Hypothalamus (tissue), 51 donors: ENCODE measurements around the gene NFATC3.
A peak's percentile ranks its signal among the peaks of the same experiment; 100 is the strongest.
"Not testable (repeated sequence)": the region's sequence is repeated elsewhere in the genome, so short reads cannot be mapped to it uniquely, and the experiment has no call there.

Experiments used
- DNase-seq, 51 donors: peaks; one replicate each; lab custom pipeline; 2025; lab: John Stamatoyannopoulos, UW

The NFATC3 gene

GRCh38 chr16:68088130-68088972 is 3.2 kb downstream of the NFATC3 start:
- DNase-seq = no peak

DNA sequence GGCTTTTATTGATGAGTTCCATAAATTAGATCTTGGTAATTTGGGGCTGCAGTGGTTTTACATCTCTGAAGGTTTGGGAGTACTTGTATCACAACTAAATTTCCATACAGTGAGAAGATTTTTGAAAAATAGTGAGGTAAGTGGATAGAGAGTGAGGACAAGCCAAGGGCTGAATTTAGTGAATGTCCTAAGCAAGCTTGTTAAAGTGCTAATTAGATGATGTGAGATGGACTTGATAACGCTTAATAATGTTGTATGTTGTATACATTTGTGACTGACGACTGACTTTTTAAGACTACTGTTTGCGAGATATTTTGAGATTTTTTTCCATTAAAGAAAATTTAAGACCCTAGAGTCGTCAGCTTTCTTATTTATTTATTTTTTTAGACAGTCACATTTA is 3.9 kb downstream of the NFATC3 start:
- DNase-seq = no peak

DNA sequence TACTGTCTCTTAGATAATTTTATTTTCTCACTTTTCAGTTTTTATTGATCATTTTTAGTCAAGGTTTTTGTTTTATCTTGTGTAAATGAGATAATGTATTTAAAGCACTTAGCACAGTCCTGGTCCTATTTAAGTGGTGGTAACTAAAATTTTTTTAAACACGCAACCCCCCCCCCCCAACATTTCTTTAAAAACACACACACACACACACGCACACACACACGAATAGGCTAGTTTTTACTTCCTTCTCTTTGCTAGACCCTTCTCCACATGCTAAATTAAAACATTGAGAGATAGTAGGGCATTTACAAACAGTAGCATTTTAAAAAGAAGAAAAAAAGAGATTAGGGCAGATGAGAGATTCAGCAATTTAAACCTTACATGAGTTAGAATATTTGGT is 5.0 kb downstream of the NFATC3 start:
- no peak for DNase-seq

DNA sequence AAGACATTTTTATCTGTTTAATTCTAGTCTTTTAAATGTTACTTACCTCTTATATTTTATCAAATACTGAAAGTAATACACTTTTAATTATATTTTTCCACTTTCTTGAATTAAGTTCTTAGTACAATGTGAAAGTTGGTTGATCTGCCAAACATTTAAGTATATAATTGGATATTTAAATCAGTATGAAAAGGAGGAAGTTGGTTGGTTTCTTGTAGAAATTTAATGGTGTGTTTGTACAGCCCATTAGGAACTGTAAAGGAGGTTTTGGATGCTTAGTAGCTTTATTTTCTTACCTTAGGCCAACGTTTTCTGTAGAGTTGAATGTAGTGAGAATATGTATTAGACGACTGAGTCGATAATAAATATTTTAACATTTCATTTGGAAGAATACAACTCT is 5.4 kb downstream of the NFATC3 start:
- no peak for DNase-seq

- no peak for DNase-seq
Observed at GRCh38 chr16:68091380-68092261, 6.5 kb downstream of the NFATC3 start.

- not testable (repeated sequence) for DNase-seq
Observed at GRCh38 chr16:68092275-68092674, 7.1 kb downstream of the NFATC3 start.

GRCh38 chr16:68093816-68094613 is 8.8 kb downstream of the NFATC3 start:
- DNase-seq = peak in 1 of 51 donors; percentile 27

DNA sequence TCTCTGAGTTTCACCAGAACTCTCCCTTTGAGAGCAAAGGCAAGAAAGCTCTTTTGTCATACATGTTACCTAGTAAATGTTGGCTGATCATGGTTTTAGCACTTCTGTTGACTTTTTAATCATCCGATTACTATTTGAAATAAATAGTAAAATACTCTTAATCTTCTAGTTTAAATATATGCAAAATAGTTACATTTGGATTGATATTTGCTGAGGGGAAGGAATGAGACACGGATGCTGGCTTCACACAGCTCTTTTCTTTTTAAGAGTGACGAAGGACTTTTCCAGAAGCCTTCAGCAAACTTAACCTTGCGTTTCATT is 9.4 kb downstream of the NFATC3 start:
- no peak for DNase-seq

GRCh38 chr16:68096491-68096890 is 11.3 kb downstream of the NFATC3 start:
- no peak for DNase-seq

DNA sequence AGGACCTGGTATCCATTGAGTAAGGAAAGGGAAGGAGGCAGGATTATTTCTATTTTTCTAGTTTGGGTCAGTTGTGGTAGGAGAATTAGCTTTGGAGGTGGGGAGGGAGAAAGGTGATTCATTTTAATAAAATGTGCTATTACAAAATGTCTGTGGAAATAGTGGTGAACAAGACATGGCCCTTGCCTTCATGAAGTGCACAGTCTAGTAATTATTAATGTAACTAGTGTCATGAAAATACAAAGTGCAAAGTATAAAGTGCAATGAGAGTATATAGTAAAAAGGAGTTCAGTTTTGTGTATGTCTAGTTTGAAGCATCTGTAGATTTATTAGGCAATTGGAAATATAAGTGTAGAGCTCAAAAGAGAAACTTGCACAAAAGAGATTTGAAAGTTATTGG is 11.9 kb downstream of the NFATC3 start:
- DNase-seq = no peak

GRCh38 chr16:68097895-68098294 is 12.7 kb downstream of the NFATC3 start:
- DNase-seq = no peak

DNA sequence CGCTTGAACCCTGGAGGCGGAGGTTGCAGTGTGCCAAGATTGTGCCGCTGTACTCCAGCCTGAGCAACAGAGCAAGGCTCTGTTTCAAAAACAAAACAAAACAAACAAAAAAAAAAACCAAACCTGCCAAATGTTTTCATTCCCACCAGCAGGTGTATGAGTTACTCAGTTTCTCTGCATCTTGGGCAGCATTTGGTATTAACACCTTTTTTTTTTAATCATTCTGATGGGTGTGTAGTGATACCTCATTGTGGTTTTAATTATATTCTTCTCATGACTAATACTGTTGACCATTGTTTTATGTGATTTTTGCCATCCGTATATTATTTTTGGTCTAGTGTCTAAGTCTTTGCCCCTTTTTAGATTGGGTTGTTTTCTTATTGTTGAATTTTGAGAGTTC is 15.3 kb downstream of the NFATC3 start:
- DNase-seq = no peak

DNA sequence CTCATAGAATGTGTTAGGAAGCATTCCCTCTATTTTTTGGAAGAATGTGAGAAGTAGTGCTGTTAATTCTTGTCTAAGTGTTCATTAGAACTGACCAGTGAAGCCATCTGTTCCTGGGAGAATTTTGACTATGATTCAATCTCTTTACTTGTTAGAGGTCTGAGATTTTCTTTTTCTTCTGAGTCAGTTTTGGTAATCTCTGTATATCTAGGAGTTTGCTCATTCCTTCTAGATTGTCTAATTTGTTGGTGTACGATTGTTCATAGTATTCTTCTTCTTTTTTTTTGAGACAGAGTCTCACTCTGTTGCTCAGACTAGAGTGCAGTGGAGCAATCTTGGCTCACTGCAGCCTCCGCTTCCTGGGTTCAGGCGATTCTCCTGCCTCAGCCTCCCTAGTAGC is 20.4 kb downstream of the NFATC3 start:
- DNase-seq = no peak

- not testable (repeated sequence) for DNase-seq
Observed at GRCh38 chr16:68107230-68107928, 22.2 kb downstream of the NFATC3 start.

- DNase-seq = not testable (repeated sequence)
Observed at GRCh38 chr16:68109156-68109555, 24.0 kb downstream of the NFATC3 start.

DNA sequence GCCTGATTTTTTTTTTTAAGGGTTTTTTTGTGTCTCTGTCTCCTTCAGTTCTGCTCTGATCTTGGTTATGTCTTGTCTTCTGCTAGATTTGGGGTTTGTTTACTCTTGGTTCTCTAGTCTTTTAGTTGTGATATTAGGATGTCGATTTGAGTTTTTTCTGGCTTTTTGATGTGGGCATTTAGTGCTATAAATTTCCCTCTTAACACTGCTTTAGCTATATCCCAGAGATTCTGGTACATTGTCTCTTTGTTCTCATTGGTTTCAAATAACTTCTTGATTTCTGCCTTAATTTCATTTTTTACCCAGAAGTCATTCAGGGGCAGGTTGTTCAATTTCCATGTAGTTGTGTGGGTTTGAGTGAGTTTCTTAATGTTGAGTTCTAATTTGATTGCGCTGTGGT is 25.4 kb downstream of the NFATC3 start:
- not testable (repeated sequence) for DNase-seq

DNA sequence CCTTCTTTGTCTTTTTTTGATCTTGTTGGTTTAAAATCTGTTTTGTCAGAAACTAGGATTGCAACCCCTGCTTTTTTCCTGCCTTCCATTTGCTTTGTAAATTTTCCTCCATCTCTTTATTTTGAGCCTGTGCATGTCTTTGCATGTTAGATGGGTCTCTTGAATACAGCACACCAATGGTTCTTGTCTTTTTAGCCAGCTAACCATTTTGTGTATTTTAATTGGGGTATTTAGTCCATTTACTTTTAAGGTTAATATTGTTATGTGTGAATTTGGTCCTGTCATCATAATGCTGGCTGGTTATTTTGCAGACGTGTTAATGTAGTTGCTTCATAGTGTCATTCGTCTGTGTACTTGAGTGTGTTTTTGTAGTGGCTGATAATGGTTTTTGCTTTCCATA is 26.2 kb downstream of the NFATC3 start:
- no peak for DNase-seq

GRCh38 chr16:68113059-68113761 is 28.0 kb downstream of the NFATC3 start:
- DNase-seq = no peak

- no peak for DNase-seq
Observed at GRCh38 chr16:68113765-68114240, 28.6 kb downstream of the NFATC3 start.

- DNase-seq = not testable (repeated sequence)
Observed at GRCh38 chr16:68114939-68115338, 29.8 kb downstream of the NFATC3 start.
